GM19035 (cell line): ENCODE data around the gene DDX27.
A peak's percentile ranks its signal among the peaks of the same experiment; 100 is the strongest.

ENCODE experiments used
- ATAC-seq: cut with Tn5 transposase; IDR thresholded peaks from one replicate; pipeline ENCODE4 v1.9.1; 2021; ENCODE audit not compliant: unreplicated experiment

The DDX27 gene

GRCh38 chr20:49276961-49277785 is 58.0 kb downstream of the DDX27 start:
- ATAC-seq: no peak

GRCh38 chr20:49277786-49278035 is 58.5 kb downstream of the DDX27 start:
- ATAC-seq: no peak

- ATAC-seq: peak; percentile 84
Observed at GRCh38 chr20:49278036-49278817, 59.0 kb downstream of the DDX27 start, which contains the start of gene ZNFX1. Gene ZNFX1 (minus strand): TSS chr20:49278057. CDS start chr20:49275839, 2,218 bp downstream.

- no peak for ATAC-seq
Observed at GRCh38 chr20:49278818-49279676, 59.8 kb downstream of the DDX27 start.

DNA sequence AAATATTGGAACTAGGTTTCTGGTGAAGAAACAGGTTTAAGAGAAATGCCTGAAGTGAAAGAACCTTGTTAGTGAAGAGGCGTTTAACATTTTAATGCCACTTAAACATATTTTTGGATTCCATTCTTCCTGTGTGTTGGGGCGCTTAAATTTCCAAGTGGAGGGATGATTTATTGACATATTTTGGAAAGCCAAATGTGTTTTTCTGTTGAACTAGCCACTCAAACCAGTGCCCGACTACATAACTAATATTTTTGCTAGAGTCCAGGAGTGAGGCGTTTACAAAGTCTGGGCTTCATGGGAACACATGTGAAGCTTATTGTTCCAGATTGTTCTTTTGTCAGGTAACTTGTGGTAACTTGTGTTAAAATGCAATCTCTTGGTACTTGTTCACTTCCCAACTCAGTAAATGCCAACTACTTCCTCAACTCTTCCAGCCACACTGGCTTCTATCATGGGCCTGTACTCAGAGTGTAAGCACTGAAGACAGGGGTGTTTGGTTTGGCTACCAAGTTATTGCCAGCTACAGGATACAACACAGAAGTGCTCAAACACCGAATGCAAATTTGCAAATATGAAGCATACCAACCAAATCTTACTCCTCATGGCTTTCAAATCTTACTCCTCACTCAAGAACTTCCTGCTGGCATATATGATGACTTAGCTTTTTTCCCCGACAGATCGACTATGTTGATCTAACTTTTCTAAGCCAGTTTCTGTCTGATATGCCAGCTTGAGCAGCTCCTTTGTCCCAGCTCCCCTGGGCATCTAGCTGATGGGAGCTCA is 60.7 kb downstream of the DDX27 start:
- no peak for ATAC-seq

DNA sequence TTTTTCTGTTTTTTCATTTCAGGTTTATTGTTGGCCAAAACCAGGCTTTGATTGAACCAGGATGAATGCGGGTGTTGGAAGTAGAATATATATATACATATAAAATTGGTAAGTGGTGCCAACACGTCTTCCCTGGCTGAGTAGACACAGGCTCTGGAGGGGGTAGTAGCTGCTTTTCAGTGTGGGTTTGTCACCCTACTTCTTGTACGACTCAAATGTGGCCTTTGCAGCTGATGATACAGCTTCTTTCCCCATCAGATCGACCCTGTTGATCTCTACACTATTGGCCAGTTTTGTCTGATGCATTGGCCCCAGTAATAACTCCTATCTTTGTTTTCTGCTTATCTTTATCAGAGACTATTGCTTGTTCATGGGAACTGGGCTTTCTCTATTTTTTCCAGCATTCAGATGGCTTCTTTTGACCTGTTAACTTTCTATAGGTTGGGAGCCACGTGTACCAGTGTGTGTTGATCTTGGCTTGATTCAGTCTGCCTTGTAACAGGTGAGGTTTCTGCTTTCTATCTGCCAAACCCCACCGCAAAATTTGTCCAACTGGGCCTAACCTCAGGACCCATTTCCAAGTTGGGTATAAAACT is 61.3 kb downstream of the DDX27 start:
- ATAC-seq: no peak

- no peak for ATAC-seq
Observed at GRCh38 chr20:49281059-49281912, 62.1 kb downstream of the DDX27 start.

GRCh38 chr20:49281913-49282467 is 62.8 kb downstream of the DDX27 start:
- ATAC-seq: no peak

GRCh38 chr20:49282584-49283171 is 63.5 kb downstream of the DDX27 start:
- ATAC-seq: no peak

- ATAC-seq: no peak
Observed at GRCh38 chr20:49283176-49283702, 64.0 kb downstream of the DDX27 start.

GRCh38 chr20:49283703-49284625 is 64.7 kb downstream of the DDX27 start:
- ATAC-seq: no peak

DNA sequence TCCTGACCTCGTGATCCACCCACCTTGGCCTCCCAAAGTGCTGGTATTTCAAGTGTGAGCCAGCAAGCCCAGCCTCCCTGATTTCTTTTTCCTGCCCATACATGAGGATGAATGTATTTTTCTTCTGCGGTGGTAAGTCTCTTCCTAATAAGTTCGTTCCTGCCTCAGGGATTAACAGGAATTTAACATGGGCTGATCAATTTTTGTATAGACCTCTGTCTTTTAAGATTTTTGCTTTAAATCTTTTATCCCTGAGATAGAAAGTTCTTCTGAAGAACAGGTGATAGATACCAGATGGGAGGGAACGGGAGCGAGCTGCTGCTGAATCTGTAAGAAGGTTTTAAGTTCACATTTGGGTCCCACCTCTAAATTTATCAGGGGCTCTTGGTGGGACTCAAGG is 65.6 kb downstream of the DDX27 start:
- no peak for ATAC-seq

GRCh38 chr20:49285233-49285668 is 66.0 kb downstream of the DDX27 start:
- ATAC-seq: no peak

- no peak for ATAC-seq
Observed at GRCh38 chr20:49285813-49286494, 66.7 kb downstream of the DDX27 start.

- ATAC-seq: no peak
Observed at GRCh38 chr20:49286689-49287551, 67.7 kb downstream of the DDX27 start.
